T-helper 2 cell treated with Interferon-gamma antibody and Interleukin-4, amounts not matched to agents 5 μg/mL and 100 μg/mL, for 36 hours (primary cell): ENCODE results near the gene USP5.

Experiments used
- DNase-seq: peaks from one replicate; pipeline ENCODE4 v3.0.0; 2021; ENCODE audit warnings: low spot score
- H3K27ac Mint-ChIP-seq: one replicate; pipeline ENCODE4 v1.8.0; 2021; ENCODE audit warnings: mild to moderate bottlenecking, mixed read lengths
- H3K27me3 Mint-ChIP-seq: one replicate; pipeline ENCODE4 v1.8.0; 2021; ENCODE audit warnings: low read depth, mixed read lengths
- H3K36me3 Mint-ChIP-seq: one replicate; pipeline ENCODE4 v1.8.0; 2021; ENCODE audit warnings: low read depth, mixed read lengths
- H3K4me1 Mint-ChIP-seq: one replicate; pipeline ENCODE4 v1.8.0; 2021; ENCODE audit warnings: low read depth, mixed read lengths
- H3K4me3 Mint-ChIP-seq: one replicate; pipeline ENCODE4 v1.8.0; 2022; ENCODE audit warnings: mild to moderate bottlenecking, moderate library complexity, mixed read lengths
- H3K9me3 Mint-ChIP-seq: one replicate; pipeline ENCODE4 v1.8.0; 2021; ENCODE audit warnings: mixed read lengths

The USP5 gene

GRCh38 chr12:6851921-6852650, at the start of gene USP5:
TSS of gene USP5 (plus strand) at chr12:6852150. CDS start at chr12:6852180, 30 bp downstream.
- H3K4me1 Mint-ChIP-seq, result peaks cover 35% of the 10 kb centered on the region

GRCh38 chr12:6807170-6807569, 44.8 kb upstream of the USP5 start:
- Mint-ChIP-seq H3K27ac (no peak overlapping the region), H3K9me3 (peaks cover 3% of the 10 kb centered on the region), H3K4me1 (peaks cover 11% of the 10 kb centered on the region), H3K4me3 (no peak overlapping the region), H3K27me3 (no peaks in the 10 kb centered on the region), H3K36me3 (peaks cover 43% of the 10 kb centered on the region)
- no peak for DNase-seq

More at GRCh38 chr12:6851921-6852650, at the start of gene USP5:
- DNase-seq, result peak; percentile 99
- Mint-ChIP-seq H3K36me3 (peaks cover 41% of the 10 kb centered on the region), H3K9me3 (no peaks in the 10 kb centered on the region), H3K27me3 (no peaks in the 10 kb centered on the region), H3K27ac (peak within 1 kb of the TSS; percentile 93), H3K4me3 (peak within 1 kb of the TSS; percentile 87)

GRCh38 chr12:6809056-6809455, 42.9 kb upstream of the USP5 start:
- Mint-ChIP-seq H3K36me3 (peaks cover 32% of the 10 kb centered on the region), H3K4me3 (no peak overlapping the region), H3K9me3 (peaks cover 2% of the 10 kb centered on the region), H3K4me1 (peaks cover 11% of the 10 kb centered on the region), H3K27ac (no peak overlapping the region), H3K27me3 (no peaks in the 10 kb centered on the region)
- DNase-seq, result no peak

- peaks cover 39% of the 10 kb centered on the region for H3K36me3 Mint-ChIP-seq
- peaks cover 11% of the 10 kb centered on the region for H3K4me1 Mint-ChIP-seq
- no peaks in the 10 kb centered on the region for H3K27me3 Mint-ChIP-seq
- no peaks in the 10 kb centered on the region for H3K9me3 Mint-ChIP-seq
- H3K27ac Mint-ChIP-seq, result peak overlapping the region; percentile 58
- no peak overlapping the region for H3K4me3 Mint-ChIP-seq
- DNase-seq, result no peak
Observed at GRCh38 chr12:6810758-6811157, 41.2 kb upstream of the USP5 start.

- peaks cover 54% of the 10 kb centered on the region for H3K36me3 Mint-ChIP-seq
- H3K4me3 Mint-ChIP-seq, result no peak overlapping the region
- no peak for DNase-seq
- H3K9me3 Mint-ChIP-seq, result no peaks in the 10 kb centered on the region
- no peaks in the 10 kb centered on the region for H3K27me3 Mint-ChIP-seq
- H3K27ac Mint-ChIP-seq, result no peak overlapping the region
- peaks cover 11% of the 10 kb centered on the region for H3K4me1 Mint-ChIP-seq
Observed at GRCh38 chr12:6813363-6813762, 38.6 kb upstream of the USP5 start.

GRCh38 chr12:6816598-6816997, 35.4 kb upstream of the USP5 start:
- Mint-ChIP-seq H3K27me3 (no peaks in the 10 kb centered on the region), H3K4me1 (peaks cover 9% of the 10 kb centered on the region), H3K36me3 (peaks cover 54% of the 10 kb centered on the region), H3K9me3 (no peaks in the 10 kb centered on the region), H3K4me3 (no peak overlapping the region), H3K27ac (peak overlapping the region; percentile 23)
- no peak for DNase-seq

- H3K27me3 Mint-ChIP-seq, result peaks cover 4% of the 10 kb centered on the region
- H3K36me3 Mint-ChIP-seq, result peaks cover 54% of the 10 kb centered on the region
- peak overlapping the region; percentile 23 for H3K27ac Mint-ChIP-seq
- no peaks in the 10 kb centered on the region for H3K9me3 Mint-ChIP-seq
- no peak overlapping the region for H3K4me3 Mint-ChIP-seq
- no peak for DNase-seq
- peaks cover 12% of the 10 kb centered on the region for H3K4me1 Mint-ChIP-seq
Observed at GRCh38 chr12:6817098-6817497, 34.9 kb upstream of the USP5 start.

- no peaks in the 10 kb centered on the region for H3K9me3 Mint-ChIP-seq
- H3K4me3 Mint-ChIP-seq, result no peak overlapping the region
- no peak for DNase-seq
- peaks cover 52% of the 10 kb centered on the region for H3K36me3 Mint-ChIP-seq
- peaks cover 12% of the 10 kb centered on the region for H3K4me1 Mint-ChIP-seq
- H3K27me3 Mint-ChIP-seq, result peaks cover 9% of the 10 kb centered on the region
- H3K27ac Mint-ChIP-seq, result no peak overlapping the region
Observed at GRCh38 chr12:6817662-6818157, 34.2 kb upstream of the USP5 start.

GRCh38 chr12:6818222-6818621, 33.7 kb upstream of the USP5 start:
- peaks cover 12% of the 10 kb centered on the region for H3K4me1 Mint-ChIP-seq
- no peak overlapping the region for H3K27ac Mint-ChIP-seq
- H3K36me3 Mint-ChIP-seq, result peaks cover 52% of the 10 kb centered on the region
- no peak for DNase-seq
- H3K27me3 Mint-ChIP-seq, result peaks cover 14% of the 10 kb centered on the region
- H3K4me3 Mint-ChIP-seq, result no peak overlapping the region
- no peaks in the 10 kb centered on the region for H3K9me3 Mint-ChIP-seq

GRCh38 chr12:6818645-6819044, 33.3 kb upstream of the USP5 start:
- no peak overlapping the region for H3K27ac Mint-ChIP-seq
- no peaks in the 10 kb centered on the region for H3K9me3 Mint-ChIP-seq
- DNase-seq, result no peak
- H3K27me3 Mint-ChIP-seq, result peaks cover 16% of the 10 kb centered on the region
- peaks cover 52% of the 10 kb centered on the region for H3K36me3 Mint-ChIP-seq
- peaks cover 12% of the 10 kb centered on the region for H3K4me1 Mint-ChIP-seq
- no peak overlapping the region for H3K4me3 Mint-ChIP-seq

GRCh38 chr12:6819106-6820030, 32.6 kb upstream of the USP5 start:
- H3K36me3 Mint-ChIP-seq, result peaks cover 48% of the 10 kb centered on the region
- H3K4me3 Mint-ChIP-seq, result no peak overlapping the region
- DNase-seq, result no peak
- peaks cover 12% of the 10 kb centered on the region for H3K4me1 Mint-ChIP-seq
- no peaks in the 10 kb centered on the region for H3K9me3 Mint-ChIP-seq
- H3K27me3 Mint-ChIP-seq, result peaks cover 21% of the 10 kb centered on the region
- H3K27ac Mint-ChIP-seq, result no peak overlapping the region

GRCh38 chr12:6820166-6820565, 31.8 kb upstream of the USP5 start:
- Mint-ChIP-seq H3K27ac (no peak overlapping the region), H3K4me3 (no peak overlapping the region), H3K4me1 (peaks cover 13% of the 10 kb centered on the region), H3K27me3 (peaks cover 27% of the 10 kb centered on the region), H3K9me3 (no peaks in the 10 kb centered on the region), H3K36me3 (peaks cover 42% of the 10 kb centered on the region)
- DNase-seq, result no peak

- H3K9me3 Mint-ChIP-seq, result no peaks in the 10 kb centered on the region
- peaks cover 36% of the 10 kb centered on the region for H3K27me3 Mint-ChIP-seq
- DNase-seq, result no peak
- H3K4me1 Mint-ChIP-seq, result peaks cover 17% of the 10 kb centered on the region
- H3K27ac Mint-ChIP-seq, result peak within 1 kb of the TSS; percentile 32
- peaks cover 29% of the 10 kb centered on the region for H3K36me3 Mint-ChIP-seq
- peak within 1 kb of the TSS; percentile 53 for H3K4me3 Mint-ChIP-seq
Observed at GRCh38 chr12:6821591-6822425, 30.1 kb upstream of the USP5 start, which contains the start of gene GPR162. TSS of gene GPR162 (plus strand) at chr12:6821821. CDS start at chr12:6823899, 2,078 bp downstream.
